Stomach (tissue), 4 donors: Measurements from ENCODE around the gene TMEM33.

ENCODE experiments used
- CTCF ChIP-seq, 7 experiments: fragments of 450-650 bp in 4 of 7; fragments of 200-600 bp in 3 of 7; sonication (generic) in 3 of 7; IDR thresholded peaks; one replicate each; pipeline ENCODE4 v1.5.1; 2016 to 2019; ENCODE audit warnings: antibody characterized with exemption in 7 of 7, control low read depth in 2 of 7, mild to moderate bottlenecking in 1 of 7
- EP300 ChIP-seq: sonication (generic); formaldehyde crosslinking; IDR thresholded peaks from one replicate; pipeline ENCODE4 v1.6.1; 2017; ENCODE audit warnings: antibody characterized with exemption
- POLR2A ChIP-seq, 4 donors: fragments of 450-650 bp; IDR thresholded peaks; one replicate each; pipeline ENCODE4 v1.6.1; 2016; ENCODE audit warnings: antibody characterized with exemption in 4 of 4, control low read depth in 2 of 4, mild to moderate bottlenecking in 1 of 4, moderate library complexity in 1 of 4
- POLR2AphosphoS5 ChIP-seq, 3 donors: sonication (generic); formaldehyde crosslinking; IDR thresholded peaks; one replicate each; pipeline ENCODE4 v1.6.1; 2016; ENCODE audit warnings: antibody characterized with exemption in 3 of 3

DNA sequence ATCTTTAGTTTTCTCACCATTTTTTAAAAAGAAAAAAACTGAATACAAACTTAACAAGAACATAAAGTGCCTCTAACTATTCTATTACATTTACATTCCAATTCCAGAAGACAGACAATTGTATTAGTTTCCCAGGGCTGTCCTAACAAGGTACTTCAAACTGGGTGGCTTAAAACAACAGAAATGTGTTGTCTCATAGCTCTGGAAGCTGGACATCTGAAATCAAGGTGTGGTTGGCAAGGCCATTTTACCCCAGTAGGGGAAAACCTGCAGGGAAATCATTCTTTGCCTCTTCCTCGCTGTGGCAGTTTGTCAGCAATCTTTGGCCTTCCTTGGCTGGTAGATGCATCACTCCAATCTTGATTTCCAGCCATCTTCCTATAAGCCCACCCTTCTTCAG is 37.5 kb upstream of the TMEM33 start:
- TF ChIP-seq POLR2AphosphoS5 (IDR thresholded peaks at IDR 0.05) (no peak), CTCF (IDR thresholded peaks at IDR 0.05) (no peak), POLR2A (IDR thresholded peaks at IDR 0.05) (no peak), EP300 (no peak)
